GM19438 (cell line): ENCODE results near the gene ABCB11.
"Not testable (repeated sequence)": the region's sequence is repeated elsewhere in the genome, so short reads cannot be mapped to it uniquely, and the experiment has no call there.

Source experiments
- ATAC-seq: cut with Tn5 transposase; IDR thresholded peaks from one replicate; pipeline ENCODE4 v1.9.1; 2021; ENCODE audit warnings: low read depth; ENCODE audit not compliant: unreplicated experiment

ABCB11 gene

GRCh38 chr2:168901003-168901402, 130.1 kb downstream of the ABCB11 start, which contains the start of gene G6PC2:
Gene G6PC2, plus strand, starts transcription at chr2:168901291. Its CDS starts 41 bp downstream, at chr2:168901332.
- no peak for ATAC-seq

GRCh38 chr2:168897449-168897848, 133.7 kb downstream of the ABCB11 start:
- ATAC-seq, result no peak

DNA sequence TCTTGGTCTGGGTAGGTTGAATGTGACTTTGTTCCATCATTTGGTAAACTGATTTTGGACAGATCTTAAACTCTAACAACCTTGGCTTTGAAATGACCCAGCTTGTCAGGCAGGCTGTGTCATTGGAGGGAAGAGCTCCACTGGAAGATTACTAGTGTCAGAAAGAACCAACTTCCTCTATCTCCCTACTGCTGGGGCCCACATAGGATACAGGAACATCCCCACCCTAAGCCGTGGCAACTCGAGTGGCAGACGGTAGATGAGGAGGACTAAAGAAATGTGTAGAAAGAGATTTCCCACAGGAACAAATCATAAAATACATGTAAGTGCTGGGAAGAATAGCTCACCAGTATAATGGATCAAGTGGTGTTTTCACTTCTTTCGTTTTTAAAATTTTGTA, 134.3 kb downstream of the ABCB11 start:
- ATAC-seq, result no peak

DNA sequence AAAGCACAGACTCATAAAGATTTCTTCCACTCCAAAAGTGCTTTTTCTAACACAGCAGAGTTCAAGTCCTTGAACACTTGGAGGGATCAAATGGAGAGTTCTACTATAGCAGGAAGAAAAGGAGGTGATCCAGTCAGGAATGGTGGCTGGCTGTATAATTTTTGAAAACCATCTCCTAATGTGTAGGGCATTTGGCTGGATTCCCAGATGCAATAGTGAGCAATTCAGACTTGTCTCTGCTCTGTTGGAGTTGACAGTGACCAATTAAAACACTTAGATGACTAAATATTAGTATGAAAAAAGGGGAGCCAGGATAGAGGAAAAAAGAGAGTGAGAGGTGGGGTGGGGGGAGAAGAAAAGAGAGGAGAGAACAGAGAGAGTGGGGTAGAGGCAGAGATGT, 135.4 kb downstream of the ABCB11 start:
- no peak for ATAC-seq

GRCh38 chr2:168894720-168895119, 136.4 kb downstream of the ABCB11 start:
- no peak for ATAC-seq

DNA sequence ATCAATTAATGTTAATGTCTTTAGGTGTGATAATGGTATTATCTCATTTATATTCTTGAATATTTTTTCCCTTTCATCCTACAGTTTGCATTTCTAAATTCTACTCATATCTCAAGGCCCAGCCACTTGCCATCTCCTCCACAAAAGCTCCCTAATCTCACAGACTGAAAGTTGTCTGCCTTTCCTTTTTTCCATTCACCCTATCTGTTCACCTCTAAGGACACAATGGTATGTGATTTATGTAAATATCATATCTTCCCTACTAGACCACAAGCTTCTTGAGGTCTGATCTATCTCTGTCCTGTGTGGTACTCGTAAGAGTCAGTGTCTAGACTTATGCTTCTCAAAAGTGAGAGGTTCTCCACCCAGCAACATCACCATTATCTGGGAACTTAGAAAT, 137.0 kb downstream of the ABCB11 start:
- no peak for ATAC-seq

DNA sequence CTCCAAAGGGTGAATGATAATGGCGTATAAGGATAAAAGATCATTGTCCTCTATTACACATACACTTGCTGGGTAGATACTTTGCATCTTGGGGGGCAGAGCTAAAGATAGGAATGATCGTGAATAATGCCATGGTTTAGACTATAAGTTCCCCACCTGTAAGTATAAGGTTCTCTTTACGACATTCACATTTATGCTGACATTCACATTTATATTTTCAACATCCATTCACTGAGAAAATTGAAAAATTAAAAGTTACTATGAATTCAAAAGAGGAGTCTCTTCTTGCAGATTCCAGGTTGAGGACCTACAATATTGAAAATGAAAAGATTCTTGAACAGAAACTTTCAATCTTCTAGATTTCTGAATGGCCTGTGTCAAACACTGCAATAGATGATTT, 138.8 kb downstream of the ABCB11 start:
- ATAC-seq, result no peak

DNA sequence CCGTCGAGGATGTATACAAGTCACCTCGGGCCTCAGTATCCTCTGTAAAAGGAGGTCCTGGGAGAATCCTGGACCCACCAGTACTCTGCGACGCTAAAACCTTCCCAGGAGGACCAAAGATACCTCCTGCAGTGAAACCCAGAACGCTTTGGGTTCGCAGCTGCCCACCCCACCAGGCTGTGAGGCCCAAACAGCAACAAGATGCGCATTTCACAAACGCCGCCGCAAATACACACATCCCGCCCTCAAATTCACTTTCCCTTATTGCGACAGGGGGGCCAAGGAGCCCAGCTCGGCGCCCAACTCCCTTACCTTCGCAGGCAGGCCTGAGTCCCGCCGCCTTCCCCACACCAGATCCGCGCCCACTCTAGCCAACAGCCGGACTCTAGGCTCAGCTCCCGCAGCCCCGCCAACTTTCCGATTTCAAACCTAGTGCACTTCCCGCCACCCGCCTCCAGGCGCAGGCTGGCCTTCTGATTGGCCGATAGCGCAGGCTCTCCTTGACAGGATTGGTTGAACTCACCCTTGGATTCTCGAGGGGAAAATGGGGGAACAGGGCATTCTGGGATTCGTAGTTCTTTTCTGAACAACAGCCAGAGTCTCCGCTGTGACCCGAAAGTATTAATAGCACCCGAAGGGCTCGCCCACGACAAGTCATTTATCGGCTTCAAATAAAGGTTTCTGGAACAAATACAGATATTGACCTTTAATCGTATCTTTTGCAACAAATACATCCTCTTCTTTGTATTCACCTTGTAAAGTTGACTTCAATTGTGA, 140.9 kb downstream of the ABCB11 start, which contains the start of gene SPC25:
TSS of gene SPC25 (minus strand) at position 425 of the 777 bp plus-strand sequence. CDS start 911 bp downstream, outside the sequence.
- peak; percentile 99 for ATAC-seq

DNA sequence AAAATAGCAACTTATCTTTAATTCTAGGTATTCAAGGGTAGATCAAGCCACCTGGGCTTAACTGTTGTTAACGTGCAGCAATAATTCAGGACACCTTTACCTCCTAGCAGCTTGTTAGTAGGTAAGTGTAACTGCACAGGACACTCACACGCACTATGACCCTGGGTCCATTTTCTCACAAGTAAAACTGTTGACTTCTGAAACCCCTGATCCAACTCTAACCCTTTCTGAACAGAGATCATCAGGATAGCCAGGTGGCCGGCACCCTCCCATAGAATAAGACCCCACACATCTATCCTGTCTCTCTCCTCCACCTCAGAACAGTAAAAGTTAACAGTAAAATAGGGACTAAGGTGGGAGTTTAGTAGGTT, 141.5 kb downstream of the ABCB11 start:
- peak; percentile 8 for ATAC-seq

- no peak for ATAC-seq
Measured at GRCh38 chr2:168884975-168885374, 146.1 kb downstream of the ABCB11 start.

DNA sequence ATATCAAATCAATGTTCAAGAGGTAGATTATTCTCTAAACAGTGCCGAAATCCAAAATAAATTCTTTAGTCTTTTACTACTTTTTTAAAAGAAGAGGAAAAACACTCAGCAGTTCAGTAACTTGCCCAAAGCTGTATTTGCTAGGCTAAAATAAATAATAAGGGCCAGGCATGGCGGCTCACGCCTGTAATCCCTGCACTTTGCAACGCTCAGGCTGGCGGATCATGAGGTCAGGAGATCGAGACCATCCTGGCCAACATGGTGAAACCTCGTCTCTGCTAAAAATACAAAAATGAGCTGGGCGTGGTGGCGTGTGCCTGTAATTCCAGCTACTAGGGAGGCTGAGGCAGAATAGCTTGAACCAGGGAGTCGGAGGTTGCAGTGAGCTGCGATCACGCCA, 149.0 kb downstream of the ABCB11 start:
- not testable (repeated sequence) for ATAC-seq

DNA sequence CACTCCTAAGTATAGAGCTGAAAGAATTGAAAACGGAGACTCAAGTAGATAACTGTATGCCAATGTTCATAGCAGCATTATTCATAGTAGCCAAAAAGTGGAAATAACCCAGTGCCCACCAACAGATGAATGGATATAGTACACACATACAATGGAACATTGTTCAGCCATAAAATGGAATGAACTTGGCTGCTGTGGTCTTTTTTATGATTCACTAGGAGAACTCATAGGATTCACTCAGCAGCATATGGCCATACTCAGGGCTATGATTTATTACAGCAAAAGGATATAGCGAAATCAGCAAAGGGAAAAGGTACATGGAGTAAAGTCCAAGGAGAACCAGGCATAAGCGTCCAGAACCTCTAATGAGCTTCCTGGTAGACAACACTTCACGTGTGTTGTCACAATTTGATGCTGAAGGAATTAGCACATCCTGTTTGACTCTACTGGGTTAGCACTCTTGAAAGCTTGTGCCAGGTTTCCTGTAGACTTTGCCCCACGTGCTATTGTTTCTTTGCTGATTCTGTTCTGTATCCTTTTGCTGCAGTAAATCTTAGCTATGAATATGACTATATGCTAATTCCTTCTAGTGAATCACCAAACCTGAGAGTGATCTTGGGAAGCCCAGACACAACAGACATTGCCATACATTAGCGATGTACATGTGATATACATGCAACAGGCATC, 156.6 kb downstream of the ABCB11 start:
- ATAC-seq, result no peak

- ATAC-seq, result not testable (repeated sequence)
Measured at GRCh38 chr2:168870824-168871223, 160.3 kb downstream of the ABCB11 start.
